GM12873 (cell line): ENCODE data around the gene TENM3.

ENCODE experiments used
- TF ChIP-seq, protein P1 (sequence below): IDR thresholded peaks from 2 replicates; pipeline ENCODE4 v1.5.1; 2012; ENCODE audit warnings: low read depth, mild to moderate bottlenecking, moderate library complexity, low read length, control low read depth; ENCODE audit not compliant: insufficient read depth; ENCODE audit errors: missing control alignments

The TENM3 gene

GRCh38 chr4:182625193-182625592 lies 382.0 kb downstream of the TENM3 start:
- TF ChIP-seq, protein P1, sequence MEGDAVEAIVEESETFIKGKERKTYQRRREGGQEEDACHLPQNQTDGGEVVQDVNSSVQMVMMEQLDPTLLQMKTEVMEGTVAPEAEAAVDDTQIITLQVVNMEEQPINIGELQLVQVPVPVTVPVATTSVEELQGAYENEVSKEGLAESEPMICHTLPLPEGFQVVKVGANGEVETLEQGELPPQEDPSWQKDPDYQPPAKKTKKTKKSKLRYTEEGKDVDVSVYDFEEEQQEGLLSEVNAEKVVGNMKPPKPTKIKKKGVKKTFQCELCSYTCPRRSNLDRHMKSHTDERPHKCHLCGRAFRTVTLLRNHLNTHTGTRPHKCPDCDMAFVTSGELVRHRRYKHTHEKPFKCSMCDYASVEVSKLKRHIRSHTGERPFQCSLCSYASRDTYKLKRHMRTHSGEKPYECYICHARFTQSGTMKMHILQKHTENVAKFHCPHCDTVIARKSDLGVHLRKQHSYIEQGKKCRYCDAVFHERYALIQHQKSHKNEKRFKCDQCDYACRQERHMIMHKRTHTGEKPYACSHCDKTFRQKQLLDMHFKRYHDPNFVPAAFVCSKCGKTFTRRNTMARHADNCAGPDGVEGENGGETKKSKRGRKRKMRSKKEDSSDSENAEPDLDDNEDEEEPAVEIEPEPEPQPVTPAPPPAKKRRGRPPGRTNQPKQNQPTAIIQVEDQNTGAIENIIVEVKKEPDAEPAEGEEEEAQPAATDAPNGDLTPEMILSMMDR, result no peak

- TF ChIP-seq, protein P1, result no peak
Observed at GRCh38 chr4:182627996-182628395, 384.8 kb downstream of the TENM3 start.

- TF ChIP-seq, protein P1, result no peak
Observed at GRCh38 chr4:182628544-182628943, 385.3 kb downstream of the TENM3 start.

GRCh38 chr4:182629096-182629495 lies 385.9 kb downstream of the TENM3 start:
- TF ChIP-seq, protein P1, result no peak

GRCh38 chr4:182640491-182640890 lies 397.3 kb downstream of the TENM3 start:
- TF ChIP-seq, protein P1, result no peak

- TF ChIP-seq, protein P1, result no peak
Observed at GRCh38 chr4:182640932-182641331, 397.7 kb downstream of the TENM3 start.

- TF ChIP-seq, protein P1, result no peak
Observed at GRCh38 chr4:182642831-182643230, 399.6 kb downstream of the TENM3 start.
